Activated CD4-positive, alpha-beta T cell treated with anti-CD3 and anti-CD28 coated beads, Interleukin-10, Interleukin-2, amounts not matched to agents 100 ng/mL and 50 ng/mL, durations not matched to agents 16 hours and 8 hours (primary cell): Measurements from ENCODE around the gene NFASC.

ENCODE experiments used
- DNase-seq: peaks from one replicate; pipeline ENCODE4 v3.0.0-alpha.2; 2020

NFASC gene

GRCh38 chr1:205045146-205045545 lies 174.5 kb downstream of the NFASC start:
- no peak for DNase-seq

GRCh38 chr1:205046870-205047269 lies 176.2 kb downstream of the NFASC start:
- no peak for DNase-seq

- no peak for DNase-seq
Observed at GRCh38 chr1:205047764-205048231, 177.1 kb downstream of the NFASC start.

GRCh38 chr1:205048382-205048781 lies 177.7 kb downstream of the NFASC start:
- DNase-seq, result no peak

- DNase-seq, result no peak
Observed at GRCh38 chr1:205049479-205049878, 178.8 kb downstream of the NFASC start.

GRCh38 chr1:205052690-205053089 lies 182.0 kb downstream of the NFASC start:
- no peak for DNase-seq

- no peak for DNase-seq
Observed at GRCh38 chr1:205053296-205053695, 182.6 kb downstream of the NFASC start.

GRCh38 chr1:205054013-205054412 lies 183.4 kb downstream of the NFASC start:
- DNase-seq, result no peak

GRCh38 chr1:205056188-205056611 lies 185.5 kb downstream of the NFASC start:
- DNase-seq, result no peak

- DNase-seq, result no peak
Observed at GRCh38 chr1:205056956-205057568, 186.4 kb downstream of the NFASC start.

- DNase-seq, result no peak
Observed at GRCh38 chr1:205057808-205058575, 187.3 kb downstream of the NFASC start.

GRCh38 chr1:205058853-205059252 lies 188.2 kb downstream of the NFASC start:
- no peak for DNase-seq

- DNase-seq, result no peak
Observed at GRCh38 chr1:205059660-205060059, 189.0 kb downstream of the NFASC start.

- DNase-seq, result no peak
Observed at GRCh38 chr1:205060746-205061145, 190.1 kb downstream of the NFASC start.

- no peak for DNase-seq
Observed at GRCh38 chr1:205061227-205061626, 190.6 kb downstream of the NFASC start.

GRCh38 chr1:205061665-205062069 lies 191.0 kb downstream of the NFASC start:
- peak; percentile 76 for DNase-seq

- no peak for DNase-seq
Observed at GRCh38 chr1:205062319-205062718, 191.7 kb downstream of the NFASC start.

GRCh38 chr1:205062895-205063294 lies 192.2 kb downstream of the NFASC start:
- DNase-seq, result no peak

GRCh38 chr1:205064301-205064700 lies 193.6 kb downstream of the NFASC start:
- DNase-seq, result no peak

- no peak for DNase-seq
Observed at GRCh38 chr1:205064741-205065316, 194.2 kb downstream of the NFASC start.

GRCh38 chr1:205065666-205066065 lies 195.0 kb downstream of the NFASC start:
- no peak for DNase-seq

GRCh38 chr1:205066141-205066818 lies 195.6 kb downstream of the NFASC start:
- no peak for DNase-seq

- no peak for DNase-seq
Observed at GRCh38 chr1:205067031-205067430, 196.4 kb downstream of the NFASC start.

- no peak for DNase-seq
Observed at GRCh38 chr1:205068001-205068400, 197.3 kb downstream of the NFASC start.
